Hindlimb muscle (tissue), 1 donor: ENCODE measurements around the gene OR8H3. TPM values are rescaled to one million over a fixed set of nuclear protein-coding genes. Genes with fewer than 3 reads are reported as not detected.
"Not testable (repeated sequence)": the region's sequence is repeated elsewhere in the genome, so short reads cannot be mapped to it uniquely, and the experiment has no call there.

Experiments
- DNase-seq: peaks from one replicate; pipeline ENCODE4 v3.0.0-alpha.2; 2013
- polyA plus RNA-seq: library from polyadenylated mRNA; unstranded; fragments of 120-200 nt; gene quantifications from one replicate; pipeline ENCODE4 v1.2.1, GENCODE V29; 2013; ENCODE audit not compliant: insufficient read length

OR8H3 gene
- not detected for polyA plus RNA-seq

GRCh38 chr11:56122073-56122472 is at the start of gene OR8H3:
OR8H3 (plus strand) TSS chr11:56122373; CDS start chr11:56122373, 0 bp downstream.
- no peak for DNase-seq

- DNase-seq = no peak
These were observed 32.5 kb upstream of the OR8H3 start for GRCh38 chr11:56089697-56090096.

GRCh38 chr11:56093008-56093407 is 29.2 kb upstream of the OR8H3 start, which contains the start of gene OR8I2:
OR8I2 (plus strand) TSS chr11:56093308; CDS start chr11:56093308, 0 bp downstream.
- DNase-seq = no peak

- DNase-seq = no peak
These were observed 18.9 kb upstream of the OR8H3 start, which contains the start of gene OR8H2 for GRCh38 chr11:56103210-56103737. OR8H2 (plus strand) TSS chr11:56103687; CDS start chr11:56105043, 1,356 bp downstream.

- DNase-seq = no peak
These were observed 18.0 kb downstream of the OR8H3 start, which contains the start of gene OR8J3 for GRCh38 chr11:56140151-56140661. OR8J3 (minus strand) TSS chr11:56140201; CDS start chr11:56137718, 2,483 bp downstream.

GRCh38 chr11:56143681-56144080 is 21.5 kb downstream of the OR8H3 start:
- DNase-seq = not testable (repeated sequence)

GRCh38 chr11:56151376-56151775 is 29.2 kb downstream of the OR8H3 start:
- no peak for DNase-seq

GRCh38 chr11:56152333-56152732 is 30.2 kb downstream of the OR8H3 start:
- no peak for DNase-seq

GRCh38 chr11:56160217-56160616 is 38.0 kb downstream of the OR8H3 start, which contains the start of gene OR8K5:
OR8K5 (minus strand) TSS chr11:56160317; CDS start chr11:56160317, 0 bp downstream.
- DNase-seq = no peak

GRCh38 chr11:56163804-56164203 is 41.6 kb downstream of the OR8H3 start:
- DNase-seq = no peak

- no peak for DNase-seq
These were observed 50.2 kb downstream of the OR8H3 start for GRCh38 chr11:56172256-56172830.

Other genes starting within 250 kb of the OR8H3 start
- not detected for gene TRIM51, start 239.1 kb upstream of the OR8H3 start, polyA plus RNA-seq
- not detected for gene OR5W2, start 207.8 kb upstream of the OR8H3 start, polyA plus RNA-seq
- gene OR5I1, start 186.0 kb upstream of the OR8H3 start, polyA plus RNA-seq = not detected
- not detected for gene OR10AG1, start 152.4 kb upstream of the OR8H3 start, polyA plus RNA-seq
- not detected for gene OR5F1, start 127.7 kb upstream of the OR8H3 start, polyA plus RNA-seq
- not detected for gene OR5AS1, start 94.7 kb upstream of the OR8H3 start, polyA plus RNA-seq
- gene OR8I2, start 29.1 kb upstream of the OR8H3 start, polyA plus RNA-seq = not detected
- gene OR8H2, start 18.7 kb upstream of the OR8H3 start, polyA plus RNA-seq = not detected
- not detected for gene OR8J3, start 17.8 kb downstream of the OR8H3 start, polyA plus RNA-seq
- not detected for gene OR8K5, start 37.9 kb downstream of the OR8H3 start, polyA plus RNA-seq
- not detected for gene OR5J2, start 54.2 kb downstream of the OR8H3 start, polyA plus RNA-seq
- gene OR5T2, start 111.9 kb downstream of the OR8H3 start, polyA plus RNA-seq = not detected
- gene OR5T3, start 129.9 kb downstream of the OR8H3 start, polyA plus RNA-seq = not detected
- gene OR5T1, start 151.8 kb downstream of the OR8H3 start, polyA plus RNA-seq = not detected
- not detected for gene OR8H1, start 169.9 kb downstream of the OR8H3 start, polyA plus RNA-seq
- not detected for gene OR8K3, start 192.8 kb downstream of the OR8H3 start, polyA plus RNA-seq
- not detected for gene OR8K1, start 223.7 kb downstream of the OR8H3 start, polyA plus RNA-seq
- not detected for gene OR8J1, start 231.9 kb downstream of the OR8H3 start, polyA plus RNA-seq